GM18505 (cell line): ENCODE data around the gene DLG2.
A peak's percentile ranks its signal among the peaks of the same experiment; 100 is the strongest.
"Not testable (repeated sequence)": the region's sequence is repeated elsewhere in the genome, so short reads cannot be mapped to it uniquely, and the experiment has no call there.

Experiments
- ATAC-seq: cut with Tn5 transposase; IDR thresholded peaks from one replicate; pipeline ENCODE4 v1.9.1; 2021; ENCODE audit not compliant: unreplicated experiment
- POLR2A ChIP-seq: IDR thresholded peaks from 4 replicates; pipeline ENCODE4 v1.6.1; 2011; ENCODE audit warnings: borderline replicate concordance; ENCODE audit not compliant: insufficient read depth, insufficient read length; ENCODE audit errors: extremely low read depth

DLG2 gene

DNA sequence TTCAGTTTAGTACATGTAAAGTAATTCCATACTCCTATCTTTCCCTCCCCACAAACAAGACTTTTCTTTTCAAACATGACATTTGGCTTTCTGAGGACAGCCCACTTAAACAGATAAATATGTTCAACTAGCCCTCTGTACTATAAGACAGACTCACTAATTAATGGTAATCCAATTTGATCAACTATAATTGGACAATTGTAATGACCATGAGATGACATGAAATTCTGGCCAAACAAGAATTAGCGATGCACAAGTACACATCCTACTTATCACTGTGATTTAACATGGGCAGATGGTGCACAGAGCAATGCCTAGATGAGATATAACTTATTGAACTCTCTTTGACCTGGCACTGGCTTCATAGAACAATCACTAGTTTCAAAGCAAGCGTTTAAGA is 1307.3 kb downstream of the DLG2 start:
- no peak for TF ChIP-seq POLR2A
- no peak for ATAC-seq

GRCh38 chr11:84316866-84317555 is 1310.1 kb downstream of the DLG2 start:
- no peak for TF ChIP-seq POLR2A
- no peak for ATAC-seq

GRCh38 chr11:84313830-84314359 is 1313.2 kb downstream of the DLG2 start:
- TF ChIP-seq POLR2A, result no peak
- ATAC-seq, result no peak

DNA sequence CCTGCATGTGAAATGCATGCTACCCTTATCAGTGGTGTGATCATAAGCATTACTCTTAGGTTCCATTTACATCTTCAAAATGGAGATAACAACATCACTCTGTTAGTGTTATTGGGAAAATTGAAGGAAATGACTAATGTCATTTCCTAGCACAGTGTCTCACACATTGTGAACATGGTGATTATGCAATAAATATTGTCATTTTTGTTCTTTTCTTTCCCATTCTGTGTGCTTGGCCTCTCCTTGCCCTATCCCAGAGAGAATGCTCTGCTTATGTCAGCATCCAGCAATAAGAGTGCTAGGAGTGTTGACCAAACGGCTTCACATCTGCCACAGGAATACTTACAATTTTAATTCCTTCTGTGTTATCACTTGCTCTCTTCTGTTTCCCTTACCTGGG is 1316.9 kb downstream of the DLG2 start:
- no peak for ATAC-seq
- no peak for TF ChIP-seq POLR2A

GRCh38 chr11:84308491-84308890 is 1318.7 kb downstream of the DLG2 start:
- not testable (repeated sequence) for ATAC-seq

DNA sequence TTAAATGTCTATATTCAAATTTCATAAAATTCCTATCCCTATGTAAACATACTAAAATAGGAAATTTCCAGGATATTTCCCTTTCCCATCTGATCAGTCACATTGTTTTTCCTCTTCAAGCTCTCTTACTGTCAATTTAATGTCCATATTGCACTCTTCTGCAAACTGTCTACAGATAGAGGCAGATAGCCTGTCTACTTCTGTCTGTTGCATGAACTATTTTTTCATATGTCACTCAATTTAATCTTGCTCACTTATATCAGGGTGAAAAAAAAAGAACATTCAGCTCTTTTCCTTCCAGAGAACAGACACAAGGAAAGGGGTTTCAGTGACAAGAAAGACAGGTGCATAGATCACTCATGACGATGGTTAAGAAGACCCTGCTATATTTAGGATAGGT is 1327.1 kb downstream of the DLG2 start:
- no peak for ATAC-seq
- no peak for TF ChIP-seq POLR2A

GRCh38 chr11:84297570-84297969 is 1329.6 kb downstream of the DLG2 start:
- no peak for ATAC-seq
- TF ChIP-seq POLR2A, result no peak

- ATAC-seq, result no peak
- no peak for TF ChIP-seq POLR2A
Observed at GRCh38 chr11:84295815-84296214, 1331.3 kb downstream of the DLG2 start.

DNA sequence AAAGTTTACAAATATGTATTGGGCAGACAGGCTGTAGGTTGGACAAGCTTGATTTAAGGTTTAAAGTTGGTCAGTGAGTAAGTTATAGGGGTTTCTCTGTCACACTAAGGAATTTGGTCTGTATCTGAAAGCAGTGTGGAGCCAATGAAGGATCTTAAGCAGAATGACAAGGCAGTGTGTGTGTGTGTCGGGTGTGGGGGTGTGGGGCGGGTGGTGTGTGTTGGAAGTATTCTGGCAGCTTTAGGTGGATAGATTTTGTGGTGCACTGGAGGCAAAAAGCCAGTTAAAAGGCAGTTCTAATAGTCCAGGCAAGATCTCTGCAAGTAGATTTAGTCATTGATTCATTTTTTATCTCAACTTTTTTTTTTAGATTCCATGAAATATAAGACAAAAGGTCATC is 1334.2 kb downstream of the DLG2 start:
- no peak for ATAC-seq
- TF ChIP-seq POLR2A, result no peak

- no peak for ATAC-seq
- TF ChIP-seq POLR2A, result no peak
Observed at GRCh38 chr11:84292006-84292405, 1335.1 kb downstream of the DLG2 start.

GRCh38 chr11:84290647-84291046 is 1336.5 kb downstream of the DLG2 start:
- no peak for TF ChIP-seq POLR2A
- ATAC-seq, result no peak

- peak; percentile 98 for ATAC-seq
- no peak for TF ChIP-seq POLR2A
Observed at GRCh38 chr11:84289381-84289906, 1337.7 kb downstream of the DLG2 start.

DNA sequence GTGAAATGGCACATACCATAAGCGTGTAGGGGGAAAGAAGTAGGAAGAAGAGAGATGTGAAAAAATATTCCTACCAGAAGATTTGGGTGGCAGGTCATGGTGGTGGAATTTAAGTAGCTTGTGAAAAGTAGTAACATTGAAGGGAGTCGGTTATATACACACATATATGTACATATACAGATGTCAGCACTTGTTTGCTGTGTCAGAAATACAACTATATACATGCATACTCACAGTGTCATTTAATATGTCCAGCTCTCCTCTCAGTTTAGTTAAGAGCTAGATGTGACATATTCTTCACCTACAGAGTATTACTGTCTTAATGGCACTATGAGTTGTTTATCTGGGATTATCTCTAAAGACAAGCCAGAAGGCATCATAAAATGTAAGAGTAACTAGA is 1353.6 kb downstream of the DLG2 start:
- ATAC-seq, result no peak
- no peak for TF ChIP-seq POLR2A

DNA sequence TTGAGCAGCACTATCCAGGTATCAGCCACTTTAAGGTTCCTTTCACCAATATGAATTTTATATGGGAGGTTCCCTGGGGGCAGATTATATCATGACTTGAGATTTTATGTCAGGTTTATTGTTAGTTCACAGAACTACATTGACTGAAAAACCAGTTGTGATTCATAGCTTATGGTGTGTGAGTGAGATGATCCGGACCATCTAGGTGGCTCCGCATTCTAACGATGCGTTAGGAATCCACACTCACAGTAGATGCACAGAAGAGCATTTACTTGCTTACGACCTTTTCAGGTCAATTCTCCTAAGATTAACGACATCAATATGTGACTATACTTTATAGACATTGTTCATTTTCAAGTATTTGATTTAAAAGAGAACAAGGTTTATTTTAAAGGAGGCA is 1356.7 kb downstream of the DLG2 start:
- ATAC-seq, result no peak
- no peak for TF ChIP-seq POLR2A

DNA sequence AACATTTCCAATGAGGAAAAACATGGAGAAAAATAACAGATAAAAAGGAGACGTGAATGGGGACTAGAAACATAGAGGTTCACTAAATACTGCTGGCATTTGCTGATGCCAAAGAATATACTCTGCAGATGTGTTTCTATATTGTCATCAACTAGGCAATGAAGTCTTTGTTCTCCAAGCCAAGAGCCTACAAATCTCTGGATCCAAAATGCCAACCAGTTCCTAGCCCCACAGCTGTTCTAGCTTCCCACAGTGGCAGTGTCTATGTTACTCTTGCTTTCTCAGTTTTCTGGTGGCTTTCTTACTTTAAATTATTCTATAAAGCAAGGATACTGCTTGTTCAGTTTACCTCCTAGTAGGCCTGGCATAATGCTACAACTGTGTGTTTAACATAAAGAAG is 1363.1 kb downstream of the DLG2 start:
- no peak for TF ChIP-seq POLR2A
- no peak for ATAC-seq

DNA sequence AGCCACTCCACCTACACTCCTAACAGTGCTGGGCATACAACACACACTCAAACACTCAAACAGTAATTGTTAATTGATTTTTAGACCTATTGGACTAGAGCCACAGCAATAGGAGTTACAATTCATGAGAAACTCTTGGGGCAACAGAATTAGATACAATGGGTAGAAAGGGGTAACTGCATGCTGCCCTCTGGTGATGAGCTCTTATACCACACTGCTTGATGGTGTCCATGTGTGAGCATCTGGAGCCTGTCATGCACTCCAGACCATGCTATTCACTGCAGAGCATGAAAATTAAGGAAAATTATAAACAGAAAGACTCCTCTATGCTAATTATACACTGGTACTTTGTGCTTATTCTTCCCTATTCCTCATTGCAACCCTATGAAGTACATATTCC is 1365.4 kb downstream of the DLG2 start:
- ATAC-seq, result no peak
- TF ChIP-seq POLR2A, result no peak

- ATAC-seq, result no peak
- TF ChIP-seq POLR2A, result no peak
Observed at GRCh38 chr11:84260862-84261261, 1366.3 kb downstream of the DLG2 start.
